ENCODE results near the gene ORC6. TPM values are rescaled to one million over a fixed set of nuclear protein-coding genes. Genes with fewer than 3 reads are reported as not detected.

Gene ORC6
- polyA plus RNA-seq, 1 donor (not counting 4 experiments of a cell fraction or from before 2014, with no cell fraction given) = 21.9 TPM

DNA sequence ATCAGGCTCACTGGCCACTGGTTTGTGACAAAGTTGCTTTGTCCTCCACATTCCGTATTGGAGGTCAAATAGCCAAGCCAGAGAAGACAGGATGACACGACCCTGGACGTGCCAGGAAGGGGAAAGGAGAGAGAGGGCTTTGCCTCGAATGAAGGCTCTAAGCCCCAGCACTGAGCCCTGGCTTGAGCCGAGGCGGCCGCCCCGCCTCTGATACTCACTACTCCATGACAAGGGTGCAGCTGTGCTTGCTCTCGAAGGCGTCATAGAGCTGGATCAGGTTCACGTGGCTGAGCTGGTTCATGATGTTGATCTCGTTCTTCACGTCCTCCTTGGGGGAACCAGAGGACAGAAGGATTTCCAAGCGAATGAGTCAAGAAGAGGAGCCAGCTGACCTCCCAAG, 39.3 kb downstream of the ORC6 start:
- no peak overlapping the region for H3K4me3 ChIP-seq (ENCODE audit: control insufficient read depth in 2 of 3, extremely low read depth in 1 of 3, insufficient read depth in 2 of 3, low read depth in 1 of 3, low read length in 3 of 3)
- no peaks in the 10 kb centered on the region for H3K9me3 ChIP-seq (ENCODE audit: control insufficient read depth, low read depth, low read length)
- no peak for DNase-seq (ENCODE audit: low read depth, low spot score)
- H4K20me1 ChIP-seq (ENCODE audit: control insufficient read depth, extremely low read depth, insufficient read depth, low read length) = no peaks in the 10 kb centered on the region
- H3K9ac ChIP-seq (ENCODE audit: control insufficient read depth, extremely low read depth, insufficient read depth, low read length) = no peak overlapping the region
- H3K27me3 ChIP-seq (ENCODE audit: control insufficient read depth, extremely low read depth, insufficient read depth, low read length) = no peaks in the 10 kb centered on the region
- no peaks in the 10 kb centered on the region for H3K9me1 ChIP-seq (ENCODE audit: control insufficient read depth, extremely low read depth, insufficient read depth, low read length)
- no peak overlapping the region for H3K27ac ChIP-seq (ENCODE audit: control insufficient read depth, insufficient read depth, low read length)
- no peak for TF ChIP-seq EZH2 (IDR thresholded peaks at IDR 0.05; ENCODE audit: low read length)
- TF ChIP-seq, protein P1, sequence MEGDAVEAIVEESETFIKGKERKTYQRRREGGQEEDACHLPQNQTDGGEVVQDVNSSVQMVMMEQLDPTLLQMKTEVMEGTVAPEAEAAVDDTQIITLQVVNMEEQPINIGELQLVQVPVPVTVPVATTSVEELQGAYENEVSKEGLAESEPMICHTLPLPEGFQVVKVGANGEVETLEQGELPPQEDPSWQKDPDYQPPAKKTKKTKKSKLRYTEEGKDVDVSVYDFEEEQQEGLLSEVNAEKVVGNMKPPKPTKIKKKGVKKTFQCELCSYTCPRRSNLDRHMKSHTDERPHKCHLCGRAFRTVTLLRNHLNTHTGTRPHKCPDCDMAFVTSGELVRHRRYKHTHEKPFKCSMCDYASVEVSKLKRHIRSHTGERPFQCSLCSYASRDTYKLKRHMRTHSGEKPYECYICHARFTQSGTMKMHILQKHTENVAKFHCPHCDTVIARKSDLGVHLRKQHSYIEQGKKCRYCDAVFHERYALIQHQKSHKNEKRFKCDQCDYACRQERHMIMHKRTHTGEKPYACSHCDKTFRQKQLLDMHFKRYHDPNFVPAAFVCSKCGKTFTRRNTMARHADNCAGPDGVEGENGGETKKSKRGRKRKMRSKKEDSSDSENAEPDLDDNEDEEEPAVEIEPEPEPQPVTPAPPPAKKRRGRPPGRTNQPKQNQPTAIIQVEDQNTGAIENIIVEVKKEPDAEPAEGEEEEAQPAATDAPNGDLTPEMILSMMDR (optimal IDR thresholded peaks at IDR 0.05 in 1 of 3, IDR thresholded peaks at IDR 0.05 in 1 of 3, conservative IDR thresholded peaks at IDR 0.05 in 1 of 3; ENCODE audit: extremely low read depth in 1 of 3, insufficient read depth in 2 of 3, low read length in 3 of 3) = no peak
- H3K36me3 ChIP-seq (ENCODE audit: control insufficient read depth in 2 of 2, extremely low read depth in 1 of 2, insufficient read depth in 2 of 2, low read length in 2 of 2) = no peaks in the 10 kb centered on the region
- no peaks in the 10 kb centered on the region for H3K4me1 ChIP-seq (ENCODE audit: control insufficient read depth, extremely low read depth, insufficient read depth, low read length)
- H3K4me2 ChIP-seq (ENCODE audit: control insufficient read depth, extremely low read depth, insufficient read depth, low read depth, low read length) = no peak overlapping the region
- no peak for FAIRE-seq
- H2AFZ ChIP-seq (ENCODE audit: control insufficient read depth, low read length) = no peak overlapping the region
- dilution Hi-C loops (cut with MboI; ENCODE audit: extremely low pct_ligation_motif_present, low sequenced_read_pairs) = no loop called here
- no peaks in the 10 kb centered on the region for H3K79me2 ChIP-seq (ENCODE audit: control insufficient read depth, insufficient read depth, low read length)

DNA sequence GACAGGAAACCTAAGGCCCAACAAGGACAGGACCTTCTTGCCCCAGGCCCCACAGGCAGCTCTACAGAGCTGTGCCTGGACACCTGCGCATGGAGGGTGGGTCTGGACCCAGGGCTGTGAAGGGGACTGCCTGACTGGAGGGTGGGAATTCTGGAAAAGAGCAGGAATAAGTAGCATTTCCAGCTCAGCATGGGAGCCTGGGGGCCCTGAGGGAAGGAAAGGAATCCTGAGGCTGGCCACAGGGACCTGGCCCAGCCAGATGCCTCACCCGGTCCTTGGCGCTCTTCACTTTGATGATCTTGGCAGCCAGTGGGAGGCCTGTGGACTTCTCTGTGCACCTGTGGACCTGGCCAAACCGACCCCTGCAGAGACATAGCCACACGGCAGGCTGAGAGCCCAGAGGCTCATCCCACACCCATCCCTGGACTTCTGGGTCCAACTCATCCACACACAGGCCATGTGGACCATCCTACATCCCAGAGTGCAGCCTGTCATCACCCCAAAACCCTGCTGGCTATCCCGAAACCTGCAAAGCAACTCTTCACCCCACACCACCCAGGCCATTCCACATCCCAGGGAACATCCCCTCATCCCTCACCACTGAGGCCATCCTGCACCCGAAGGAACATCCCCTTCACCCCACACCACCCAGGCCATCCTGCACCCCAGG, 40.0 kb downstream of the ORC6 start:
- Histone ChIP-seq H3K36me3 (ENCODE audit: control insufficient read depth in 2 of 2, extremely low read depth in 1 of 2, insufficient read depth in 2 of 2, low read length in 2 of 2) (no peaks in the 10 kb centered on the region), H3K4me3 (ENCODE audit: control insufficient read depth in 2 of 3, extremely low read depth in 1 of 3, insufficient read depth in 2 of 3, low read depth in 1 of 3, low read length in 3 of 3) (no peak overlapping the region), H3K9me3 (ENCODE audit: control insufficient read depth, low read depth, low read length) (no peaks in the 10 kb centered on the region), H3K9ac (ENCODE audit: control insufficient read depth, extremely low read depth, insufficient read depth, low read length) (no peak overlapping the region), H3K27me3 (ENCODE audit: control insufficient read depth, extremely low read depth, insufficient read depth, low read length) (no peaks in the 10 kb centered on the region), H3K79me2 (ENCODE audit: control insufficient read depth, insufficient read depth, low read length) (no peaks in the 10 kb centered on the region), H3K9me1 (ENCODE audit: control insufficient read depth, extremely low read depth, insufficient read depth, low read length) (no peaks in the 10 kb centered on the region), H3K4me2 (ENCODE audit: control insufficient read depth, extremely low read depth, insufficient read depth, low read depth, low read length) (no peak overlapping the region), H3K4me1 (ENCODE audit: control insufficient read depth, extremely low read depth, insufficient read depth, low read length) (no peaks in the 10 kb centered on the region), H3K27ac (ENCODE audit: control insufficient read depth, insufficient read depth, low read length) (no peak overlapping the region), H2AFZ (ENCODE audit: control insufficient read depth, low read length) (no peak overlapping the region), H4K20me1 (ENCODE audit: control insufficient read depth, extremely low read depth, insufficient read depth, low read length) (no peaks in the 10 kb centered on the region)
- no peak for DNase-seq (ENCODE audit: low read depth, low spot score)
- dilution Hi-C loops (cut with MboI; ENCODE audit: extremely low pct_ligation_motif_present, low sequenced_read_pairs) = no loop called here
- no peak for FAIRE-seq
- TF ChIP-seq, protein P1 (optimal IDR thresholded peaks at IDR 0.05 in 1 of 3, IDR thresholded peaks at IDR 0.05 in 1 of 3, conservative IDR thresholded peaks at IDR 0.05 in 1 of 3; ENCODE audit: extremely low read depth in 1 of 3, insufficient read depth in 2 of 3, low read length in 3 of 3) = no peak
- TF ChIP-seq EZH2 (IDR thresholded peaks at IDR 0.05; ENCODE audit: low read length) = no peak
